NT2/D1 (cell line): ENCODE results near the gene LRRC32.

Experiments used
- DNase-seq: peaks from one replicate; pipeline ENCODE4 v3.0.0-alpha.2; 2011; ENCODE audit warnings: low read depth, low spot score
- H3K27me3 ChIP-seq: 2 replicates; pipeline ENCODE4 v1.6.0; 2011; ENCODE audit warnings: mild to moderate bottlenecking; ENCODE audit not compliant: insufficient read length, insufficient read depth
- H3K36me3 ChIP-seq: 2 replicates; pipeline ENCODE4 v1.6.1; 2011; ENCODE audit warnings: mild to moderate bottlenecking, low read length, mixed read lengths; ENCODE audit not compliant: insufficient read depth, insufficient read length
- H3K4me1 ChIP-seq: 2 replicates; pipeline ENCODE4 v1.5.1; 2011; ENCODE audit not compliant: insufficient read depth, insufficient read length
- H3K4me3 ChIP-seq: 2 replicates; pipeline ENCODE4 v1.5.1; 2011; ENCODE audit warnings: low read depth; ENCODE audit not compliant: insufficient read length
- H3K9ac ChIP-seq: 2 replicates; pipeline ENCODE4 v1.6.0; 2011; ENCODE audit warnings: low read depth; ENCODE audit not compliant: insufficient read length
- H3K9me3 ChIP-seq: 2 replicates; pipeline ENCODE4 v1.5.1; 2011; ENCODE audit warnings: mild to moderate bottlenecking, low read length; ENCODE audit not compliant: insufficient read depth
- SUZ12 ChIP-seq: IDR thresholded peaks from 2 replicates; pipeline ENCODE4 v1.6.1; 2011; ENCODE audit not compliant: insufficient read length, insufficient read depth; ENCODE audit errors: extremely low read depth
- YY1 ChIP-seq: IDR thresholded peaks from 2 replicates; pipeline ENCODE4 v1.6.1; 2011; ENCODE audit not compliant: insufficient read length, insufficient read depth
- ZNF274 ChIP-seq: IDR thresholded peaks from 2 replicates; pipeline ENCODE4 v1.6.1; 2011; ENCODE audit warnings: mild to moderate bottlenecking, low read depth, low read length

Gene LRRC32

DNA sequence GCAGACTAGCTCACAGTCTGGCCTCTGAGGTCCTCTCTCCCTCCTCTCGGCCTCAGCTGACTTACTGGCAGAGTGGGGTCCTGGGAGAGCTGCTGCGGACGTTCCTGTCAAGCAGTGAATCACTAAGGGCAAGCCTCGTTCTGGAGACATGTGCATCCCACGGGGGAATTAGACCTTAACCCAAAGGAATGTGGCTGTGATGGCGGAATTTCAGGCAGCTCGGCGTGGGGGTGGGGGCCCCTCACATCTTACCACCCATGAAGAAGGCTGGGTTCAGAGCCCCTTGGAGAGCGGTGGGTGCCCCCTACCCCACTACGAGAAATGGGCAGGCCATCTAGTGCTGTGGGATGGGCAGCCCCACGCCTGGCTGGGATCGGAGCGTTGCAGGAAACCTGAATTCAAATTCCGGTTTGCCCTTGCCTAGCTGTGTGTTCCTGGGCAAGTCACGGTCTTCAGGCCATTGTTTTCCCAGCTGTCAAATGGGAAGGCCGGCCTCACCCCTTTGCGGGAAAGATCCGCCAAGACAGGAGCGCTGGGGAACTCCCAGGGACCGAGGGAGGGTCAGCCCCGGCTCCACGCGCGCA, 554 bp downstream of the LRRC32 start:
- peaks cover 5% of the 10 kb centered on the region for H3K36me3 ChIP-seq
- TF ChIP-seq YY1 (no peak), ZNF274 (no peak), SUZ12 (no peak)
- H3K9me3 ChIP-seq: no peaks in the 10 kb centered on the region
- no peak for DNase-seq
- peaks cover 15% of the 10 kb centered on the region for H3K4me1 ChIP-seq
- peaks cover 33% of the 10 kb centered on the region for H3K27me3 ChIP-seq
- H3K9ac ChIP-seq: peak overlapping the region; percentile 29
- H3K4me3 ChIP-seq: peak overlapping the region; percentile 40

DNA sequence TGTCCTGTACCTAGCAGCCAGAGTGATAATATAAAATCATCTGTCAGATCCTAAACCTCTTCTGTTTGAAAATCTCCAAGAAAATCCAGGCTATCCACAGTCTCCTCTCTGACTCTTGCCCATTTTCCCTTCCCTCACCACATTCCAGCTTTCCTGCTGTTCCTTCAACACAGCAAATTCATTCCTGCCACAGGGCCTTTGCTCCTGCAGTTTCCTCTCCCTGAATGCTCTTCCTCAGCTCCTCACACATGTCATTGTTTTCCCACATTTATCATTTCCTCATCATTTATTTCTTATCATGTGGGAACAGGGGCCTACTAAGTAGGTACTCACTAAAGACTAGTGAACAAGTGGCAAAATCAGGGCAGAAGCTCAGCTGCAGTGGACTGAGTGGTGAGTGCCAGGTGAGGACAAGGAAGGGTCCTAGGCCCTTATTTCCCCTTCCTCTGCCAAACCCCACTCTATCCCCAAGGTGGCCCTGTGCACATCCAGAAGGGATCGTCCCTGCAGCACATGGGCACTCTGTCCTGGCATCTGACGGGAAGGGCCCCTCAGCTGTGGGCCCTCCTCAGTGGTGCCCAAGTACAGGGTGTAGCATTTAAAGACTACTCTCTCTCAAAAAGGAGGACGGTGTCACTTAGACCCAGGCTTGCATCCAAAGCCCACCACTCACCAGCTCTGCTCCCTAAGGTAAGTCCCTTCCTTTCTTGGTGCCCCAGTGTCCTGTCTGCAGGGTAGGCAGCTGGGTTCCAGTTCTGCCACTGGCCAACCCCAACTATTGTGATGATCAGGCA, 2.0 kb downstream of the LRRC32 start:
- H3K36me3 ChIP-seq: peaks cover 12% of the 10 kb centered on the region
- H3K27me3 ChIP-seq: peaks cover 33% of the 10 kb centered on the region
- TF ChIP-seq SUZ12: no peak
- no peak for TF ChIP-seq YY1
- TF ChIP-seq ZNF274: no peak
- no peak overlapping the region for H3K4me3 ChIP-seq
- H3K9me3 ChIP-seq: no peaks in the 10 kb centered on the region
- no peak overlapping the region for H3K9ac ChIP-seq
- no peak for DNase-seq
- H3K4me1 ChIP-seq: peaks cover 15% of the 10 kb centered on the region

GRCh38 chr11:76667856-76668255, 2.7 kb downstream of the LRRC32 start:
- no peak for DNase-seq
- TF ChIP-seq YY1 (no peak), SUZ12 (no peak), ZNF274 (no peak)
- H3K4me3 ChIP-seq: no peak overlapping the region
- H3K27me3 ChIP-seq: peaks cover 33% of the 10 kb centered on the region
- H3K9ac ChIP-seq: no peak overlapping the region
- H3K36me3 ChIP-seq: peaks cover 16% of the 10 kb centered on the region
- H3K4me1 ChIP-seq: peaks cover 19% of the 10 kb centered on the region
- no peaks in the 10 kb centered on the region for H3K9me3 ChIP-seq

GRCh38 chr11:76667271-76667818, 3.2 kb downstream of the LRRC32 start:
- Histone ChIP-seq H3K36me3 (peaks cover 16% of the 10 kb centered on the region), H3K9me3 (no peaks in the 10 kb centered on the region), H3K27me3 (peaks cover 33% of the 10 kb centered on the region), H3K4me1 (peaks cover 19% of the 10 kb centered on the region), H3K9ac (no peak overlapping the region), H3K4me3 (no peak overlapping the region)
- TF ChIP-seq SUZ12 (no peak), ZNF274 (no peak), YY1 (no peak)
- no peak for DNase-seq

DNA sequence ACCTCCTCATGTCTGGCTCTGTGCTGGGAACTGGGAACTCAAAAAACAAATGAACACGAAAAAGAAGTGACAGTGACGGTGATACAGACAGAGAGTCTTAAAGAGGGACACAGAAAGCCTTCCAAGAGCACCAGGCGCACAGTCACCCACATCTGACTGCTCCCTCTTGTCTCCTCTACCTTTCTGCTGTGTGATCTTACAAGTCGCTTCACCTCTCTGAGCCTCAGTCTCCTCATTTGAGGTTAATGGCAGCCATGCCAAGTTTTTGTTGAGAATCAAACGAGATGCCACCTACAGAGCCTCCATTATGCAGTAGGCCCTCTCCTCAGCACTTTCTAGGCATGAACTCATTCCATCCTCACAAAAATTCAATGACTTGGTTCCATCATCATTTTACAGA, 3.7 kb downstream of the LRRC32 start:
- Histone ChIP-seq H3K9me3 (no peaks in the 10 kb centered on the region), H3K4me3 (no peak overlapping the region), H3K4me1 (peaks cover 19% of the 10 kb centered on the region), H3K9ac (no peak overlapping the region), H3K36me3 (peaks cover 16% of the 10 kb centered on the region), H3K27me3 (peaks cover 28% of the 10 kb centered on the region)
- DNase-seq: no peak
- TF ChIP-seq SUZ12 (no peak), YY1 (no peak), ZNF274 (no peak)

GRCh38 chr11:76666408-76666807, 4.1 kb downstream of the LRRC32 start:
- Histone ChIP-seq H3K27me3 (peaks cover 24% of the 10 kb centered on the region), H3K9ac (no peak overlapping the region), H3K9me3 (no peaks in the 10 kb centered on the region), H3K4me1 (peaks cover 19% of the 10 kb centered on the region), H3K4me3 (no peak overlapping the region), H3K36me3 (peaks cover 16% of the 10 kb centered on the region)
- TF ChIP-seq YY1: no peak
- no peak for TF ChIP-seq ZNF274
- no peak for TF ChIP-seq SUZ12
- DNase-seq: no peak

DNA sequence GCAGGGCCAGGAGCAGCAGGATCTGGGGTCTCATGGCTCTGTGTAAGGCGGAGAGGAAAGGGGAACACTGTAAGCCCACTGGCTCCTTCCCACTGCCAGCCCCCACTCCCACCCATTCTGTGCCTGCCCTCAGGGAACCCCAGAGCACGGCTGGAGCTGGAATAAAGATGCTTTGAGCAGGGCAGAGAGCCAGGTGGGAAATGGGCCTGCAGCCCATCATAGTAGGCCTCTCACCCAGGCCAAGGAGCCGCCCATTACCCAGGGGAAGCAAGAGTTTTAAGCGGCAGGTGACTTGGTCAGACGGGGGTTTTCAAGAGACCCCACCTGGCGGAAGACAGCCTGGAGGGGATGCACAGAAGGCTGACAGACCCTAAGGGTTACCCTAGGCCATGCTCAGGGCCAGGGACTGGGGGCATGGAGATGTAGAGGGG, 4.6 kb downstream of the LRRC32 start:
- peaks cover 18% of the 10 kb centered on the region for H3K36me3 ChIP-seq
- H3K4me1 ChIP-seq: peaks cover 19% of the 10 kb centered on the region
- H3K9ac ChIP-seq: no peak overlapping the region

More for the DNA sequence above, 4.6 kb downstream of the LRRC32 start:
- Histone ChIP-seq H3K27me3 (peaks cover 19% of the 10 kb centered on the region), H3K9me3 (no peaks in the 10 kb centered on the region), H3K4me3 (no peak overlapping the region)
- no peak for DNase-seq
- TF ChIP-seq SUZ12 (no peak), YY1 (no peak), ZNF274 (no peak)
